ENCODE measurements around the gene CYSRT1.
"Not testable (repeated sequence)": the region's sequence is repeated elsewhere in the genome, so short reads cannot be mapped to it uniquely, and the experiment has no call there.

Gene CYSRT1

DNA sequence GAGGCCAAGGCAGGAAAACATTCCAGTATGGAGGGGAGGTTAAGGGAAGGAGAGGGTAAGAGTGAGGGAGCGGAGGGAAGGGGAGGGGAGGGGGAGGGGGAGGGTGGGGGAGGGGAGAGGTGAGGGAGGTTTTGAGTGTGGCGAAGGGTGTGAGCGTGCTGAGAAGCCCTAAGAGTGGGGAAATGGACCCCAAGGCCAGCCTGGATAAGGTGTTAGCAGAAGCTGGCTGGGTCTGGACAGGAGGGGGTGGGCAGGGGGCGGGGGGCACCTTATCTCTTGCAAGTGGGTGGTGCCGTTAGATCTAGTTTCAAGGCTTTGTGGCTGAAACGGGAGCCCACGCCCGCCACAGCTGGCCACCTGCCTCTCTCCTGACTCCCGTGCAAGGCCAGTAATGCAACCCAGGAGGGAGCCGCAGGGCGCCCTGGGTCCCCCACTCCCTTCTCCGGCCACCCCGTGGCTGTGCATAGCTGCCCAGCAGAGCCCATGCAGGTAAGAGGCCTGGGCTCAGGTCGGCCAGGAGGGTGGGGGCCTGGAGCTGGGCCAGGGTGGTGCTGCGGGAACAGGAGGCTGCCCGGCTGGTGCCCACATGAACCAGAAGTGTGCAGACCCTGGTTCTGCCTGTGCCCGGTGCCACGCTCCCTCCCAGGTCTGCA, 3.0 kb downstream of the CYSRT1 start:
- no peak for DNase-seq

DNA sequence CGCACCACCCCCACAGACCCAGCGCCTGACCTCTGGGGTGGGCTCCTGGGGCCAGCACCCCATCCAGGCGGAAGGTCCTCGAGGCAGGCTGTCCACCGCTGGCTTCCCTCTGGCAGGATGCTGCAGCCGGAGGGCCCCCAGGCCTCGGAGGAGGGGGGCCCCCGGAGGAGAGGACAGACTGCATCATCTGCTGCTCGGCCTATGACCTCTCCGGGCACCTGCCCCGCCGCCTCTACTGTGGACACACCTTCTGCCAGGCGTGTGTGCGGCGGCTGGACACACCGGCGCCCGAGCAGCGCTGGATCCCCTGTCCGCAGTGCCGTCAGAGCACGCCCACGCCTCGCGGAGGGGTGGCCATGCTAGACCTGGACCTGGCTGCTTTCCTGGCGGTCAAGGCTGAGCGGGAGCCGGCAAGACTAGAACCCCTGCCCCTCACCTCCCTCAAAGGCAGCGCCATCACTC, 3.6 kb downstream of the CYSRT1 start:
- no peak for DNase-seq

DNA sequence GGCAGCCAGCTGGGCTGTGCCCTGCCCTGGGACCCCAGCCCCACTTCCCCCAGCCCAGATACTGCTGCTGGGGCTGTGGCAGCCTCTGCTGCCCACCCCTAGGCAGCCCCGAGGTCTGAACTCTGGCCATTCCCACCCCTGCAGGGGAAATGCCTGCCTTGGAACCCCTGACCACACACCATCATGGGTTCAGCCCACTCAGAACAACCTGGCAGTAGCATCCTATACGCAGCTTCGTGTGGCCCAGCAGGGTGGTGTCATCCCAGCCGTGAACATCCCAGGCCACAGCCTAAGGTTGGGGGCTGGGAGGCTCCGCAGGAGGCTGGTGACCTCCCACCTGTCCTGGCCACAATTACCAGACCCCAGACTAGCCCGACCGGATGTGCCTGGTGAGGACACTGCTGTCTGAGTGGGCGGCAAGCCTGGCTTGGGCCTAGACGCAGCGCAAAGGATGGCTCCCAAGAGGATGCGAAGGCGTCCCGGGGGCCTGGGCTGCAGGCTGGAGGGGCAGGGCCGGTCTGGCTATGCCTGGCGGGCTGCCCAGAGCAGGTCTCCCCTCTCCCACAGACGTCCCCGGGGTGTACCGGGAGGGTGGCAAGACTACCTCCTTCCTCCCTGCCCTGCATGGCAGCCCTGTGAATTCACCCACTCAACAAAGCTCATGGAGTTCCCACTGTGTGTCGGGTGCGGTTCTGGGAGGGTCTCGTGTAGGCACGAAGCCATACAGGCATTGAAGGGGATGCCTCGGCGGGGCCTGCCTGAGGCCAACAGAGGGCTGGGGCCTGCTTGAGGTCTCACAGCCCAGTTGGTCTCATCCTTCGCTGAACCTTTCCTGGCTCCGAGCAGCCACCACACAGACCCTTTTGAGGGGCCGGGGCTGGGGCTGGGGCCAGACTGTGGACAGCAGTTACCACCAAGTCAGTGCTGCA, 4.3 kb downstream of the CYSRT1 start:
- DNase-seq = no peak

DNA sequence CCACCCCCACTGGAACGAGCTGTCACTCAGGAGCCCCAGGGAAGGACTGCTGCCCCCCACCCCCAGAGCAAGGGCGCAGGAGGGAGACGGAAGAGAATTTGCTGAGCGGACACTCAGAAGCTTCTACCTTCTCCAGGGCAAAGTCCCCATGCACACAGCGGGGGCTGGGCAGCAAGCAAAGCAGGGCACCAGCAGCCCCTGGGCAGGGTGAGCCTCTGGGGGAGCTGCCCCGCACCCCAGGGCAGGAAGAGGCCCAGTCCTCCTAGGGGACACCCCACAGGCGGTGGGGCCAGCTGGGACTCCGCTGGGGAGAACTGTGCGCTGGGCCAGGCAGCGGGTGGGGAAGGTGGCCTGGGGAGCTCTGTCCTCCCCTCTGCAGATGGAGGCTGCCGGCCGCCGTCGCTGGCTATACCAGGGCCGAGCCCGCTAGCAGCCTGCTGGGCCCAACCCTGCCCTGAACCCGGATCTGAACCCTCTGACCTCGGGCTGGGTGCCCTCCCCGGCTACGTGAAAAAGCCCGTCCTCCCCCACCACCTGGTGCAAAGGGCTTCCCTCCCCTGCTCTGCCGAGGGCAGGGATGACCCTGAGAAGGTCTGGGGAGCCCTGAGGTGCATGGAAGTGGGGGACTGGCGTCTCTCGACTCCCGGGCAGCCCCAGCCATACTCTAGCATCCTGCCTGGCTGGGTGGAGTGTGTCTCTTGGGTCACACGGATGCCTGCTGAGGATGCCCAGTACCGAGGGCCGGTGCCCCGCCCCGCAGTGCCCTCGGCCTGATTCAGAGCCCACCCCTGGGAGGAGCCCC, 5.1 kb downstream of the CYSRT1 start:
- no peak for DNase-seq

DNA sequence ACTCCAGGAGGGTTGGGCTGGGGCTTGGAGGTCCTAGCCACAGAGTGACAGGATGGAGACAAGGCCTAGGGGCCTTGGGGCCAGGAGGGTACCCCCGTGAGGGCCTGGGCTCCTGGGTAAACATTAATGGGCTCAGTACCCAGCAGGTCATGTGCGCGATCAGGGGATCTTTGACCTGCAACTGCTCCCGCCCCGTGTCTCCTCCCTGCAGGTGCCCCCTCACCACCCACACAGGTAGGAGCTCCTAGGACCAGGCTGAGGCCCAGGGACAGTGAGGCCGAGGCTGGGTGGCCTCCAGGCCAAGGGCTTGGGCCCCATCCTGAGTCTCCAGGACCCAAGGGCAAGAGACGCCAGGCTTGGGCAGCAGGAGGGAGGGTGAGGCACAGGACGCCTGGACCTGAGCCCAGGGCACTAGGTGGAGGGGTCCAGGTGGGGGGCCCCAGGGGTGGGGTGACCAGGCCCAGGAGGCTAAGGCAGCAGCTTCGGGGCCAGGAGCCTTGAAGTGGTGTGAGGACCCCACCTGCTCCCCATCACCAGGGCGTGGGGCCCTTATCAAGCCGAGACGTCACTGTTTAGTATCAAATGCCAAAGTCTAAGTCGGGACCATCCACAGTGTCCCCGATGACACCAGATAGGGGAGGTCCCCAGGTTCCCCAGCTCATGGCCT, 5.9 kb downstream of the CYSRT1 start, which contains the start of gene SLC34A3:
SLC34A3 (plus strand) TSS at position 197 of the 667 bp plus-strand sequence. CDS start 802 bp downstream, outside the sequence.
- no peak for DNase-seq

DNA sequence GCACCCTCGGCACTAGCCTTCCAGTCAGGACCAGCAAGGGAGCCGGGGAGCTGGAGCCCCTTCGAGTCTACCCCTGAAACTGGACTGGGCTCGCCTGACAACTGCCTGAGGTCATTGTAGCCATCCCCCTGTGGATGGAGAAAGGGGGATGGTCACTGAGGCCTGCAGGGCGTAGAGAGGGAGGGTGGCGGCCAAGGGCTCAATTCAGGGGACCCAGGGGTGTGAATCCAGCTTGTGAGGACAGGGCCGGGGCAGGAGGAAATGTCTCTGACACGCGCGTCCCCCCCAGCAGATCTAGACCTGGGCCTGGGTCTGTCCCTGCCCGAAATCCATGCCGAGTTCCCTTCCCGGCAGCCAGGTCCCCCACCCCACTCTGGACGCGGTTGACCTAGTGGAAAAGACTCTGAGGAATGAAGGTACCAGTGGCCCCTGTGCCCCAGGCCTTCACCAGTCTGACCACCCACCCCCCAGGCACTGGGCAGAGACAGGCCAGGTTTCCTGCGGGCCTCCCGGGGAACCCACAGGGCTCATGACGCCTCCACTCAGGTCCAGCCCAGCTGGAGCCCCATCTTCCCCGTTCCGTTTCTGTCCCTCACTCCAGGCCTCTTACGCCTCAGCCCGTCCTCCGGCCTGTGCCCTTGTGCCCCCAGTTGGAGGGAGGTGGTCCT, 6.5 kb downstream of the CYSRT1 start:
- DNase-seq = no peak

DNA sequence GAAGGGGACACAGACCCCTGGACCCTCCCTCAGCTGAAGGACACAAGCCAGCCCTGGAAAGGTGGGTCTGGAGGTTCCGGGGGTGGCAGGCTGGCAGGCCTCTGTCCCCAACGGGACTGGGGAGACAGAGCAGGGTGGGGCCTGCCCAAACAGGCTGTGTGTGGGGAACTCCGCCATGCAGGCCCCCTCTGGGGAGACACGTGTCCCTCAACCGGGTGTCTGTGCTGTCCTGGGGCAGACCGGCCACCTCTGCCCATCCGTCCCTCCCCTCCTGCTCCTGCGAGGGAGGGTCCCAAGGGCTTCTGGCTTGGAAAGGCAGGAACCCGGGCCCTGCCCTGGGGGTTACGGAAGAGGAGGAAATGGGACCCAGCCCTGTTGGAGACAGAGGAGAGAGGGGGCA, 7.1 kb downstream of the CYSRT1 start:
- DNase-seq = no peak

DNA sequence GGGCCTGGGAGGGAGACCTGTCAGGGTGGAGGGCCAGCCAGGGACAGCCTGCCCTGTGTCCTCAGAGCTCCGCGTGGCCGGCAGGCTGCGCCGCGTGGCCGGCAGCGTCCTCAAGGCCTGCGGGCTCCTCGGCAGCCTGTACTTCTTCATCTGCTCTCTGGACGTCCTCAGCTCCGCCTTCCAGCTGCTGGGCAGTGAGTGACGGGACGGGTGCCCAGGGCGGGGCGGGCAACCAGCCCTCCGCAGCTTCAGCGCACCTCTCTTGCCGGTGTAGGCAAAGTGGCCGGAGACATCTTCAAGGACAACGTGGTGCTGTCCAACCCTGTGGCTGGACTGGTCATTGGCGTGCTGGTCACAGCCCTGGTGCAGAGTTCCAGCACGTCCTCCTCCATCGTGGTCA, 7.5 kb downstream of the CYSRT1 start:
- DNase-seq = no peak

DNA sequence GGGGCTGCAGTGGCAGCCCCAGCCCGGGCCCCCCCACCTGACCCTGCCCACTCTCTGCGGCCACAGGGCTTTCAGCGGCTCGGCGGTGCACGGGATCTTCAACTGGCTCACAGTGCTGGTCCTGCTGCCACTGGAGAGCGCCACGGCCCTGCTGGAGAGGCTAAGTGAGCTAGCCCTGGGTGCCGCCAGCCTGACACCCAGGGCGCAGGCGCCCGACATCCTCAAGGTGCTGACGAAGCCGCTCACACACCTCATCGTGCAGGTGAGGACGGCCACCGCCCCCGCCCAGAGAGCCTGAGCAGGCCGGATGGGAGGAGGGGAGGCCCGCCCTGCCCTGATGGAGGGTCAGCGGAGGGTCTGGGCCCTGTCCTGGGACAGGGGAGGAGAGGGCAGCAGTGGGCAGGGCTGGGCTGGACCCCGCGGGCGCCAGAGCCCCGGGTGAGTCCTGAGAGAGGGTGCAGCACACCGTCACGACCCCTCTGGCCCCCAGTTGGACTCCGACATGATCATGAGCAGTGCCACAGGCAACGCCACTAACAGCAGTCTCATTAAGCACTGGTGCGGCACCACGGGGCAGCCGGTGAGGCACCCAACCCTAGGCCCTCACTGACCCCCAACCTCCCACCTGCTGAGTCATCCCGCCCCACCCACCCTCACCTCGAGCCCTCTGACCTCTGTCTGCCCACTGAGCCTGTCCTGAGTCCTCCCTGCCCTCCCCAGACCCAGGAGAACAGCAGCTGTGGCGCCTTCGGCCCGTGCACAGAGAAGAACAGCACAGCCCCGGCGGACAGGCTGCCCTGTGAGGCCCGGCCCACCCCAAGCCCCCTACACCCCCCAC, 8.4 kb downstream of the CYSRT1 start:
- DNase-seq = no peak

DNA sequence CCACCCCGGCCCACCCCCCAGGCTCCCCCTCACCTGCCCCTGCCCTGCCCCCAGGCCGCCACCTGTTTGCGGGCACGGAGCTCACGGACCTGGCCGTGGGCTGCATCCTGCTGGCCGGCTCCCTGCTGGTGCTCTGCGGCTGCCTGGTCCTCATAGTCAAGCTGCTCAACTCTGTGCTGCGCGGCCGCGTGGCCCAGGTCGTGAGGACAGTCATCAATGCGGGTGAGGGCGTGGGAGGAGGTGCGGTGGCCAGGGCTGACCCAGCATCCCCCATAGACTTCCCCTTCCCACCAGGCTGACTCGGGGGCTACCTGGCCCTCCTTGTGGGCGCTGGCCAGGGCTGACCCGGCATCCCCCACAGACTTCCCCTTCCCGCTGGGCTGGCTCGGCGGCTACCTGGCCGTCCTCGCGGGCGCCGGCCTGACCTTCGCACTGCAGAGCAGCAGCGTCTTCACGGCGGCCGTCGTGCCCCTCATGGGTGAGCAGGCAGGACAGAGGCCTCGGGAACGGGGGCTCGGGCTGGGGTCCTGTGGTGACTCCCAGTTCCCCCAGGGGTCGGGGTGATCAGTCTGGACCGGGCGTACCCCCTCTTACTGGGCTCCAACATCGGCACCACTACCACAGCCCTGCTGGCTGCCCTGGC, 9.2 kb downstream of the CYSRT1 start:
- DNase-seq = no peak

DNA sequence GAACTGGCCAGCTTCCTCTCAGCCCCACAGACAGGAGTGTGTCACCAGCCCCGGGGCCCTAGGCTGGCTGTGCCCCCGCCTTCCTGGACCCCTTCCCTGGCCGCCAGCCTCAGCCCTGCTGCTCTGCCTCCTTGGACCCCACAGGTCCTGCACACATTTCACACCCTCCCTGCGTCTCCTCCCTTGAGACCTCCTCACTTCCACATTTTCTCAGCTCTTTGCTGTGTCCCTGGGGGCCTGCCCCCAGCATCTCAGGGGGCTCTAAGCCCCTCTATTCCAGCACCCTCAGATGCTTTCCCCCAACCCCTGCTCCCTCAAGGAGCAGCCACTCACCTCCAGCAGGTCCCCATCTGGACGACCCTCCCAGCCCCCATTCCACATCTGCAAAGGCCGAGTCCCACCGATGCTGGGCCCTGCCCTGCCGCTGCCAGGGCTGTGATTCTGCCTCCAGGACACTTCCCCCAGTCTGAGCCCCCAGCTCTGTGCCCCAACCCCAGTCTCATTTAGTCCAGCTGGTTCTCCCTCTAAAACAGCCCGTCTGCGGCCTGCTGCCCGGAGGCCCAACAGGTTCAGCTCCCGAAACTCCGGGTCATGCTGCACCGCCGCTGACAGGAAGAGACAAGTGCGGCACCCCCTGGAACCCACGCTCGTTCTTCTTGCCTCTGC, 9.9 kb downstream of the CYSRT1 start:
- no peak for DNase-seq

DNA sequence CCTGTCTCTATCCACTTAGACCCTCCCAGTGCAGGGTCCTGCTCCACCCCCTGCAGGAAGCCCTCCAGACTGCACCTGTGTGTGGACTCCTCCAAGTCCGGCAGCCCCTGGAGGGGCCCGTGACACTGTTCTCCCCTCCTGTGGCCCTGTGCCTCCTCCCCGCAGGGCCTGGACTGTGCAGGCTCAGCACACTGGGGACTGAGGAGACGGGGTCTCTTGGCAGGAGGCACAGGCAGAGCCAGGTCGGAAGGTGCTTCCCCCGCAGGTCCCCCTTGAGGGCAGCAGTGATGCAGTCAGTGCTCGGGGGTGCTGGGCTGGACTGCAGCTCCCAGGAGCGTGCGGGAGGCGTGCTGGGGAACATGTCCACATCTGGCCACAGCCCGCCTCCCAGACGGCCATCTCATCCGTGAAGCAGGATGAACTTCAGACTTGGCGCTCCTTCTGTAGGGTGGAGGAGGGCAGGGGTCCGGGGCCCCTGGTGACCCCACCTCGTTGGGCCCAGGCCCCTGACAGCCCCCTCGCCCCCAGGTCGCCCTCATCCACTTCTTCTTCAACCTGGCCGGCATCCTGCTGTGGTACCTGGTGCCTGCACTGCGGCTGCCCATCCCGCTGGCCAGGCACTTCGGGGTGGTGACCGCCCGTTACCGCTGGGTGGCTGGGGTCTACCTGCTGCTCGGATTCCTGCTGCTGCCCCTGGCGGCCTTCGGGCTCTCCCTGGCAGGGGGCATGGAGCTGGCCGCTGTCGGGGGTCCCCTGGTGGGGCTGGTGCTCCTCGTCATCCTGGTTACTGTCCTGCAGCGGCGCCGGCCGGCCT, 10.7 kb downstream of the CYSRT1 start:
- no peak for DNase-seq

DNA sequence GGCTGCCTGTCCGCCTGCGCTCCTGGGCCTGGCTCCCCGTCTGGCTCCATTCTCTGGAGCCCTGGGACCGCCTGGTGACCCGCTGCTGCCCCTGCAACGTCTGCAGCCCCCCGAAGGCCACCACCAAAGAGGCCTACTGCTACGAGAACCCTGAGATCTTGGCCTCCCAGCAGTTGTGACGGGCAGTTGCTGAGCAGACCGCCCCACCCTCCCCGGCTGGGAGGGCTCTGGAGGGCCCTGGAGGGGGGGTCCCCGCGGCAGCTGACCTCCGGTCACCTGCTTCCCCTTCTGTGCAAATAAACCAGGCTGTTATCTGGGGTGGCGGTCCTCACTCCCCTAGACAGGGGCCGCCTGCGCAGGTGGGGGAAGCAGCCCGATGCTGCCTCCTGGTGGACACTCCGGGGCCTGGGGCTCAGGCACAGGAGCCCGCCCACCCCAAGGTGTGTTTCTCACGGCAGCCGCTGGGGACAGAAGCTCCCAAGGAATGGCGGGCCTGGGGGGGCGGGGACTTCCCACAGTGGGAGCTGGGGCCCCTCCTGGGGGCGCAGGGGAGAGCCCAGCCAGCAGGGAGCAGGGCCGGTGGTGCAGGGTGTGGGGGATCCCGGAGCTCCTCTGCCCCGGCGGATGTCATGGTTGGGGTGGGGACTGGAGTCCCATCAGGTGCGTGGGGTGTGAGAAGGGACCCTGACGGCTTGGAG, 11.4 kb downstream of the CYSRT1 start:
- DNase-seq = peak; percentile 56

DNA sequence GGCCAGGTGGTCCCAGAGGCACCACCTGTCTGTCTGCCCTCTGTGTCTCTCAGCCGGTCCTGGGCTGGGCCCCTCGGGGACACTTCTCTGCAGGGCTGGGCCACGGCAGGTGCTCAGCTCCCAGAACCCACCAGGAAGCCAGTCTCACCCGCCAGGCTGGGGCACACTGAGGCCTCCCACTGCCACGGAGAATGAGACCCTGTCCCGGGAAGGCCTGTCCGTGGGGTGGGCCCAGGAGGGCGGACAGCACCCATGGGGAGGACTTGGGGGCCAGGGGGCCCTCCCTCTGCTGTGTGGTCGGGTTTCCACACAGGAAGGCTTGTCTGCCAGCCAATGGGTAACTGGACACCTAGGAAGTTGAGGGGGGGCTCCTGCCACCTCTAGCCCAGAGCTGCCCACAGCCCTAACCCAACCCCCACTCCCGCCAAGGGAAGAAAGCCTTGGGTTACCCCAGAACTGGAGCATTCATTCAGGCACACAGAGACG, 12.0 kb downstream of the CYSRT1 start:
- no peak for DNase-seq

DNA sequence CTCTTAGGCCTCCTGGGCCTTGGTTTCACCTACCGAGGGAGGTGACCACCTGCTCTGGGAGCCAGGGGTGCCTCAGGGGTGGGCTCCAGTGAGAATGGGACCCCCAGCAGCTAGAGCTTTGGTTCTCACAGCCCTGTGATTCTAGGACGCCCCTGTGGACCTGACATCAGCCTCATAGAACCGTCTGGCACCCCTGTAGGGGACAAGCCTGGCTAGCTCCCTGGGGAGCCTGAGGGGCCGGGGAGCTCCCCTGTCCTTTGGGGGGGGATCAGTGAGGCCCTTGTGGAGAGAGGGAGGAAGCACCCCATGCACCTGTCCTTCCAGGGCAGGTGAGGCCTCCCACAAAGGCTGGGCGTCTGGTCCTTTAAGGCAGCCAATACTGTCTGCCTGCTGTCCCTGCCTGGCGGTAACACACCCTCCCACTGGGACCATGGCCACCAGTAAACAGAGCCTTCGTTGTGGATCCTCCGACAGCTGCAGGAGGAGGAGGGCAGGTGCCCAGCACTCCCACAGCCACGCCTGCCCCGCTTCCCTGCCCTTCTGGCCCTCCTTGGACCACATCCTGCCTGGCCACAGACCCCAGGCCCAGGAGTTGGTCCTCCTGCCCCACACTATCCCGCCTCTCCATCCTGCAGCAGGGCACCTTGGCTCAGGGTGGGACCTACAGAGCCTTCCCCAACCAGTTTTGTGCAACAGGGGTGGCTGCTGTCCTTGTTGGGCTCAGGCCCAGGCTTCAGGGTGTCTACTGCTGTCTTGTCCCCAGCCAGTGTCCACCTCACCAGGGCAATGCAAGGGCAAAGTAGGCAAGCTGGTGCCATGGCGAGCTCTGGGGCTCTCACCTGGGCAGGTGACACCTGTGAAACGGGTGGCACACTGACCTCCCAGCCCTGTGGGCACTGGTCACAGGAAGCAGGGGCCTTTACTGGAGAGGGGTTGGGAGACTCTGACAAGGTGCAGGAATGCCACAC, 13.1 kb downstream of the CYSRT1 start:
- DNase-seq = no peak

DNA sequence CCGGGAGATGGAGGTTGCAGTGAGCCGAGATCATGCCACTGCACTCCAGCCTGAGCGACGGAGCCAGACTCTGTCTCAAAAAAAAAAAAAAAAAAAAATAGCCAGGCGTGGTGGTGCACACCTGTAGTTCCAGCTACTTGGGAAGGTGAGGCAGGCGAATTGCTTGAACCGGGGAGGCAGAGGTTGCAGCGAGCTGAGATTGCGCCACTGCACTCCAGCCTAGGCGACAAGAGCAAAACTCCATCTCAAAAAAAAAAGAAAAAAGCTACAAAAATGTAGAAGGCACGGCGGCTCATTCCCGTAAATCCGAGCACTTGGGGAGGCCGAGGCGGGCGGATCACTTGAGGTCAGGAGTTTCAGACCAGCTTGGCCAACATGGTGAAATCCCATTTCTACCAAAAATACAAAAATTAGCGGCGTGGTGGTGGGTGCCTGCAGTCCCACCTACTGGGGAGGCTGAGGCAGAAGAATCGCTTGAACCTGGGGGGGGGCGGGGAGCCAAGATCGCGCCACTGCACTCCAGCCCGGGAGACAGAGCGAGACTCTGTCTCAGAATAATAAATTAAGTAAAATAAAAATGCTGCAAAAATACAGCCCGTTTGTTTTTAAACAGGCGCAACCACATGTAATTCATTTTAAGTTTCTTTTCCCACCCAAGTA, 14.7 kb downstream of the CYSRT1 start:
- not testable (repeated sequence) for DNase-seq
